GM23338 (cell line): Measurements from ENCODE around the gene SGSM1. TPM values are rescaled to one million over a fixed set of nuclear protein-coding genes. Genes with fewer than 3 reads are reported as not detected.
A peak's percentile ranks its signal among the peaks of the same experiment; 100 is the strongest.

ENCODE experiments used
- ATAC-seq: fragments of 200-7000 bp; cut with Tn5 transposase; 3 replicates; pipeline ENCODE4 v1.9.1; 2020
- DNase-seq: peaks from one replicate; pipeline ENCODE4 v3.0.0-alpha.2; 2015; ENCODE audit warnings: low spot score
- H2AFZ ChIP-seq: fragments of 200-600 bp; sonication (generic); 2 replicates; pipeline ENCODE4 v1.8.0; 2016; ENCODE audit warnings: antibody characterized with exemption, mild to moderate bottlenecking, moderate library complexity
- H3F3A ChIP-seq: fragments of 200-600 bp; sonication (generic); replicated peaks from 2 replicates; pipeline ENCODE4 v1.8.0; 2017; ENCODE audit warnings: antibody characterized with exemption, mixed run types, low read depth
- H3K27ac ChIP-seq: fragments of 200-600 bp; sonication (generic); 2 replicates; pipeline ENCODE4 v1.6.1; 2016; ENCODE audit warnings: low read depth
- H3K27me3 ChIP-seq: fragments of 200-600 bp; sonication (generic); 2 replicates; pipeline ENCODE4 v1.8.0; 2016; ENCODE audit warnings: mild to moderate bottlenecking, mixed run types, moderate library complexity; ENCODE audit not compliant: insufficient read depth
- H3K36me3 ChIP-seq: fragments of 200-600 bp; sonication (generic); 2 replicates; pipeline ENCODE4 v1.8.0; 2016; ENCODE audit warnings: mild to moderate bottlenecking; ENCODE audit not compliant: insufficient read depth
- H3K4me1 ChIP-seq: fragments of 200-600 bp; sonication (generic); 2 replicates; pipeline ENCODE4 v1.8.0; 2016; ENCODE audit warnings: mild to moderate bottlenecking, moderate library complexity; ENCODE audit not compliant: insufficient read depth
- H3K4me2 ChIP-seq: fragments of 200-600 bp; sonication (generic); 2 replicates; pipeline ENCODE4 v1.7.1; 2017; ENCODE audit warnings: mixed run types
- H3K4me3 ChIP-seq: fragments of 200-600 bp; sonication (generic); 2 replicates; pipeline ENCODE4 v1.6.1; 2016; ENCODE audit warnings: mixed run types
- H3K79me2 ChIP-seq: fragments of 200-600 bp; sonication (generic); replicated peaks from 2 replicates; pipeline ENCODE4 v1.8.0; 2017; ENCODE audit warnings: mild to moderate bottlenecking; ENCODE audit not compliant: insufficient read depth
- H3K9me2 ChIP-seq: fragments of 200-600 bp; sonication (generic); 2 replicates; pipeline ENCODE4 v1.8.0; 2017; ENCODE audit not compliant: insufficient read depth
- H4K20me1 ChIP-seq: fragments of 200-600 bp; sonication (generic); replicated peaks from 2 replicates; pipeline ENCODE4 v1.8.0; 2017; ENCODE audit warnings: mild to moderate bottlenecking; ENCODE audit not compliant: insufficient read depth
- H3K27ac Mint-ChIP-seq: 2 replicates; pipeline ENCODE4 v1.8.0; 2020; ENCODE audit warnings: inconsistent platforms, mild to moderate bottlenecking, moderate library complexity, mixed read lengths
- H3K27me3 Mint-ChIP-seq: 3 replicates; pipeline ENCODE4 v1.8.0; 2022; ENCODE audit warnings: low read depth, mild to moderate bottlenecking, moderate library complexity, mixed read lengths, inconsistent platforms; ENCODE audit not compliant: insufficient read depth, poor library complexity
- H3K36me3 Mint-ChIP-seq: 3 replicates; pipeline ENCODE4 v1.8.0; 2021; ENCODE audit warnings: low read depth, mild to moderate bottlenecking, inconsistent platforms, moderate library complexity, mixed read lengths
- H3K4me1 Mint-ChIP-seq: 3 replicates; pipeline ENCODE4 v1.8.0; 2020; ENCODE audit warnings: mild to moderate bottlenecking, inconsistent platforms, mixed read lengths
- H3K4me3 Mint-ChIP-seq: 3 replicates; pipeline ENCODE4 v1.8.0; 2021; ENCODE audit warnings: moderate library complexity, mild to moderate bottlenecking, inconsistent platforms, mixed read lengths
- H3K9me3 Mint-ChIP-seq: 3 replicates; pipeline ENCODE4 v1.8.0; 2020; ENCODE audit warnings: moderate library complexity, mild to moderate bottlenecking, inconsistent platforms, mixed read lengths
- CREB1 ChIP-seq: fragments of 250-450 bp; sonication (Bioruptor Pico); IDR thresholded peaks from 2 replicates; pipeline ENCODE4 v1.5.0; 2020; ENCODE audit warnings: low read depth, mild to moderate bottlenecking, moderate library complexity
- ETS1 ChIP-seq: IDR thresholded peaks from 2 replicates; pipeline ENCODE4 v1.6.1; 2016; ENCODE audit warnings: antibody characterized with exemption
- EZH2 ChIP-seq: fragments of 200-600 bp; sonication (generic); IDR thresholded peaks from one replicate; pipeline ENCODE4 v1.8.0; 2017; ENCODE audit warnings: antibody characterized with exemption, mild to moderate bottlenecking, low read depth; ENCODE audit not compliant: unreplicated experiment
- EZH2phosphoT487 ChIP-seq: fragments of 200-600 bp; sonication (generic); IDR thresholded peaks from one replicate; pipeline ENCODE4 v1.8.1; 2018; ENCODE audit warnings: antibody characterized with exemption; ENCODE audit not compliant: unreplicated experiment
- JUNB ChIP-seq: IDR thresholded peaks from one replicate; pipeline ENCODE4 v1.6.1; 2016; ENCODE audit warnings: antibody characterized with exemption; ENCODE audit not compliant: unreplicated experiment
- NANOG ChIP-seq: IDR thresholded peaks from 2 replicates; pipeline ENCODE4 v1.6.1; 2016; ENCODE audit warnings: antibody characterized with exemption, borderline replicate concordance
- POLR2AphosphoS5 ChIP-seq: IDR thresholded peaks from 2 replicates; pipeline ENCODE4 v1.6.1; 2016; ENCODE audit warnings: antibody characterized with exemption, low read depth
- STAT1 ChIP-seq: IDR thresholded peaks from one replicate; pipeline ENCODE4 v1.6.1; 2016; ENCODE audit warnings: antibody characterized with exemption; ENCODE audit not compliant: unreplicated experiment
- ZNF114 ChIP-seq: fragments of 250-450 bp; sonication (Bioruptor Pico); IDR thresholded peaks from 2 replicates; pipeline ENCODE4 v1.5.0; 2020; ENCODE audit warnings: mild to moderate bottlenecking, moderate library complexity
- ZNF331 ChIP-seq: fragments of 250-450 bp; sonication (Bioruptor Pico); IDR thresholded peaks from 2 replicates; pipeline ENCODE4 v1.5.0; 2020; ENCODE audit warnings: low read depth, mild to moderate bottlenecking, moderate library complexity
- polyA plus RNA-seq: library from polyadenylated mRNA; unstranded; fragments of >200 nt; fragmentation: Nextera tagmentation; extraction: Ambion mirVana; gene quantifications from 2 replicates; pipeline ENCODE4 v1.2.1, GENCODE V29; 2016
- total RNA-seq: library from RNA; depleted of rRNA; stranded (reverse); fragments of >200 nt; shearing (Covaris generic); gene quantifications from 2 replicates; pipeline ENCODE4 v1.2.3, GENCODE V29; 2014
- TF ChIP-seq, protein P1 (sequence below): IDR thresholded peaks from one replicate; pipeline ENCODE4 v1.6.1; 2018; ENCODE audit warnings: antibody characterized with exemption; ENCODE audit not compliant: unreplicated experiment
- TF ChIP-seq, protein P2 (sequence below): fragments of 250-450 bp; sonication (Bioruptor Pico); IDR thresholded peaks from 2 replicates; pipeline ENCODE4 v1.5.0; 2020; ENCODE audit warnings: mild to moderate bottlenecking, moderate library complexity
- TF ChIP-seq, protein P3 (sequence below), 2 experiments: fragments of 200-600 bp in 1 of 2; sonication (generic) in 1 of 2; conservative IDR thresholded peaks; 2 replicates each; pipeline versions ENCODE4 v1.5.1 to v1.6.1; 2016 to 2017; ENCODE audit warnings: antibody characterized with exemption in 2 of 2, low read depth in 2 of 2, mild to moderate bottlenecking in 2 of 2, moderate library complexity in 1 of 2

Gene SGSM1
- total and polyA plus RNA-seq, 2 experiments from 2014 or later: 4.7 to 5.4 TPM

- no peak for TF ChIP-seq JUNB
- TF ChIP-seq CREB1 (CRISPR knock-in tag): no peak
- no peak for TF ChIP-seq ZNF114
- TF ChIP-seq, protein P1, sequence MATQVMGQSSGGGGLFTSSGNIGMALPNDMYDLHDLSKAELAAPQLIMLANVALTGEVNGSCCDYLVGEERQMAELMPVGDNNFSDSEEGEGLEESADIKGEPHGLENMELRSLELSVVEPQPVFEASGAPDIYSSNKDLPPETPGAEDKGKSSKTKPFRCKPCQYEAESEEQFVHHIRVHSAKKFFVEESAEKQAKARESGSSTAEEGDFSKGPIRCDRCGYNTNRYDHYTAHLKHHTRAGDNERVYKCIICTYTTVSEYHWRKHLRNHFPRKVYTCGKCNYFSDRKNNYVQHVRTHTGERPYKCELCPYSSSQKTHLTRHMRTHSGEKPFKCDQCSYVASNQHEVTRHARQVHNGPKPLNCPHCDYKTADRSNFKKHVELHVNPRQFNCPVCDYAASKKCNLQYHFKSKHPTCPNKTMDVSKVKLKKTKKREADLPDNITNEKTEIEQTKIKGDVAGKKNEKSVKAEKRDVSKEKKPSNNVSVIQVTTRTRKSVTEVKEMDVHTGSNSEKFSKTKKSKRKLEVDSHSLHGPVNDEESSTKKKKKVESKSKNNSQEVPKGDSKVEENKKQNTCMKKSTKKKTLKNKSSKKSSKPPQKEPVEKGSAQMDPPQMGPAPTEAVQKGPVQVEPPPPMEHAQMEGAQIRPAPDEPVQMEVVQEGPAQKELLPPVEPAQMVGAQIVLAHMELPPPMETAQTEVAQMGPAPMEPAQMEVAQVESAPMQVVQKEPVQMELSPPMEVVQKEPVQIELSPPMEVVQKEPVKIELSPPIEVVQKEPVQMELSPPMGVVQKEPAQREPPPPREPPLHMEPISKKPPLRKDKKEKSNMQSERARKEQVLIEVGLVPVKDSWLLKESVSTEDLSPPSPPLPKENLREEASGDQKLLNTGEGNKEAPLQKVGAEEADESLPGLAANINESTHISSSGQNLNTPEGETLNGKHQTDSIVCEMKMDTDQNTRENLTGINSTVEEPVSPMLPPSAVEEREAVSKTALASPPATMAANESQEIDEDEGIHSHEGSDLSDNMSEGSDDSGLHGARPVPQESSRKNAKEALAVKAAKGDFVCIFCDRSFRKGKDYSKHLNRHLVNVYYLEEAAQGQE: no peak
- TF ChIP-seq POLR2AphosphoS5: no peak
- no peak for TF ChIP-seq ZNF331
- TF ChIP-seq EZH2phosphoT487: no peak
- no peak for TF ChIP-seq STAT1
- TF ChIP-seq EZH2: no peak
- TF ChIP-seq, protein P2, sequence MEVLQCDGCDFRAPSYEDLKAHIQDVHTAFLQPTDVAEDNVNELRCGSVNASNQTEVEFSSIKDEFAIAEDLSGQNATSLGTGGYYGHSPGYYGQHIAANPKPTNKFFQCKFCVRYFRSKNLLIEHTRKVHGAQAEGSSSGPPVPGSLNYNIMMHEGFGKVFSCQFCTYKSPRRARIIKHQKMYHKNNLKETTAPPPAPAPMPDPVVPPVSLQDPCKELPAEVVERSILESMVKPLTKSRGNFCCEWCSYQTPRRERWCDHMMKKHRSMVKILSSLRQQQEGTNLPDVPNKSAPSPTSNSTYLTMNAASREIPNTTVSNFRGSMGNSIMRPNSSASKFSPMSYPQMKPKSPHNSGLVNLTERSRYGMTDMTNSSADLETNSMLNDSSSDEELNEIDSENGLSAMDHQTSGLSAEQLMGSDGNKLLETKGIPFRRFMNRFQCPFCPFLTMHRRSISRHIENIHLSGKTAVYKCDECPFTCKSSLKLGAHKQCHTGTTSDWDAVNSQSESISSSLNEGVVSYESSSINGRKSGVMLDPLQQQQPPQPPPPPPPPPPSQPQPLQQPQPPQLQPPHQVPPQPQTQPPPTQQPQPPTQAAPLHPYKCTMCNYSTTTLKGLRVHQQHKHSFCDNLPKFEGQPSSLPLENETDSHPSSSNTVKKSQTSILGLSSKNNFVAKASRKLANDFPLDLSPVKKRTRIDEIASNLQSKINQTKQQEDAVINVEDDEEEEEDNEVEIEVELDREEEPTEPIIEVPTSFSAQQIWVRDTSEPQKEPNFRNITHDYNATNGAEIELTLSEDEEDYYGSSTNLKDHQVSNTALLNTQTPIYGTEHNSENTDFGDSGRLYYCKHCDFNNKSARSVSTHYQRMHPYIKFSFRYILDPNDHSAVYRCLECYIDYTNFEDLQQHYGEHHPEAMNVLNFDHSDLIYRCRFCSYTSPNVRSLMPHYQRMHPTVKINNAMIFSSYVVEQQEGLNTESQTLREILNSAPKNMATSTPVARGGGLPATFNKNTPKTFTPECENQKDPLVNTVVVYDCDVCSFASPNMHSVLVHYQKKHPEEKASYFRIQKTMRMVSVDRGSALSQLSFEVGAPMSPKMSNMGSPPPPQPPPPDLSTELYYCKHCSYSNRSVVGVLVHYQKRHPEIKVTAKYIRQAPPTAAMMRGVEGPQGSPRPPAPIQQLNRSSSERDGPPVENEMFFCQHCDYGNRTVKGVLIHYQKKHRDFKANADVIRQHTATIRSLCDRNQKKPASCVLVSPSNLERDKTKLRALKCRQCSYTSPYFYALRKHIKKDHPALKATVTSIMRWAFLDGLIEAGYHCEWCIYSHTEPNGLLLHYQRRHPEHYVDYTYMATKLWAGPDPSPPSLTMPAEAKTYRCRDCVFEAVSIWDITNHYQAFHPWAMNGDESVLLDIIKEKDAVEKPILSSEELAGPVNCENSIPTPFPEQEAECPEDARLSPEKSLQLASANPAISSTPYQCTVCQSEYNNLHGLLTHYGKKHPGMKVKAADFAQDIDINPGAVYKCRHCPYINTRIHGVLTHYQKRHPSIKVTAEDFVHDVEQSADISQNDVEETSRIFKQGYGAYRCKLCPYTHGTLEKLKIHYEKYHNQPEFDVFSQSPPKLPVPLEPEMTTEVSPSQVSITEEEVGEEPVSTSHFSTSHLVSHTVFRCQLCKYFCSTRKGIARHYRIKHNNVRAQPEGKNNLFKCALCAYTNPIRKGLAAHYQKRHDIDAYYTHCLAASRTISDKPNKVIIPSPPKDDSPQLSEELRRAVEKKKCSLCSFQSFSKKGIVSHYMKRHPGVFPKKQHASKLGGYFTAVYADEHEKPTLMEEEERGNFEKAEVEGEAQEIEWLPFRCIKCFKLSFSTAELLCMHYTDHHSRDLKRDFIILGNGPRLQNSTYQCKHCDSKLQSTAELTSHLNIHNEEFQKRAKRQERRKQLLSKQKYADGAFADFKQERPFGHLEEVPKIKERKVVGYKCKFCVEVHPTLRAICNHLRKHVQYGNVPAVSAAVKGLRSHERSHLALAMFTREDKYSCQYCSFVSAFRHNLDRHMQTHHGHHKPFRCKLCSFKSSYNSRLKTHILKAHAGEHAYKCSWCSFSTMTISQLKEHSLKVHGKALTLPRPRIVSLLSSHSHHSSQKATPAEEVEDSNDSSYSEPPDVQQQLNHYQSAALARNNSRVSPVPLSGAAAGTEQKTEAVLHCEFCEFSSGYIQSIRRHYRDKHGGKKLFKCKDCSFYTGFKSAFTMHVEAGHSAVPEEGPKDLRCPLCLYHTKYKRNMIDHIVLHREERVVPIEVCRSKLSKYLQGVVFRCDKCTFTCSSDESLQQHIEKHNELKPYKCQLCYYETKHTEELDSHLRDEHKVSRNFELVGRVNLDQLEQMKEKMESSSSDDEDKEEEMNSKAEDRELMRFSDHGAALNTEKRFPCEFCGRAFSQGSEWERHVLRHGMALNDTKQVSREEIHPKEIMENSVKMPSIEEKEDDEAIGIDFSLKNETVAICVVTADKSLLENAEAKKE: no peak
- no peak for TF ChIP-seq ETS1
- TF ChIP-seq NANOG: no peak
- TF ChIP-seq, protein P3, sequence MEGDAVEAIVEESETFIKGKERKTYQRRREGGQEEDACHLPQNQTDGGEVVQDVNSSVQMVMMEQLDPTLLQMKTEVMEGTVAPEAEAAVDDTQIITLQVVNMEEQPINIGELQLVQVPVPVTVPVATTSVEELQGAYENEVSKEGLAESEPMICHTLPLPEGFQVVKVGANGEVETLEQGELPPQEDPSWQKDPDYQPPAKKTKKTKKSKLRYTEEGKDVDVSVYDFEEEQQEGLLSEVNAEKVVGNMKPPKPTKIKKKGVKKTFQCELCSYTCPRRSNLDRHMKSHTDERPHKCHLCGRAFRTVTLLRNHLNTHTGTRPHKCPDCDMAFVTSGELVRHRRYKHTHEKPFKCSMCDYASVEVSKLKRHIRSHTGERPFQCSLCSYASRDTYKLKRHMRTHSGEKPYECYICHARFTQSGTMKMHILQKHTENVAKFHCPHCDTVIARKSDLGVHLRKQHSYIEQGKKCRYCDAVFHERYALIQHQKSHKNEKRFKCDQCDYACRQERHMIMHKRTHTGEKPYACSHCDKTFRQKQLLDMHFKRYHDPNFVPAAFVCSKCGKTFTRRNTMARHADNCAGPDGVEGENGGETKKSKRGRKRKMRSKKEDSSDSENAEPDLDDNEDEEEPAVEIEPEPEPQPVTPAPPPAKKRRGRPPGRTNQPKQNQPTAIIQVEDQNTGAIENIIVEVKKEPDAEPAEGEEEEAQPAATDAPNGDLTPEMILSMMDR (conservative IDR thresholded peaks at IDR 0.05; ENCODE audit: low read depth in 2 of 2): no peak
- H3K4me3 Mint-ChIP-seq: peak overlapping the region; percentile 81
These were observed 621 bp downstream of the SGSM1 start for GRCh38 chr22:24806663-24807001.

More at GRCh38 chr22:24806663-24807001, 621 bp downstream of the SGSM1 start:
- no peaks in the 10 kb centered on the region for H3F3A ChIP-seq
- H3K27me3 Mint-ChIP-seq: peaks cover 20% of the 10 kb centered on the region
- H3K9me3 Mint-ChIP-seq: no peaks in the 10 kb centered on the region; the same call in 2 of the 3 replicates
- H3K27ac ChIP-seq: no peak overlapping the region
- peak overlapping the region; percentile 98 for H3K4me3 ChIP-seq
- no peaks in the 10 kb centered on the region for H3K79me2 ChIP-seq
- H3K27me3 ChIP-seq: no peaks in the 10 kb centered on the region
- peak overlapping the region; percentile 91 for H2AFZ ChIP-seq
- no peaks in the 10 kb centered on the region for H3K36me3 ChIP-seq
- H3K27ac Mint-ChIP-seq: no peak overlapping the region
- no peaks in the 10 kb centered on the region for H4K20me1 ChIP-seq
- no peaks in the 10 kb centered on the region for H3K9me2 ChIP-seq
- ATAC-seq: peak; percentile 19
- peak; percentile 46 for DNase-seq
- peaks cover 18% of the 10 kb centered on the region for H3K4me1 Mint-ChIP-seq
- peaks cover 4% of the 10 kb centered on the region; the same call in 1 of the 2 replicates for H3K4me1 ChIP-seq
- H3K36me3 Mint-ChIP-seq: no peaks in the 10 kb centered on the region
- H3K4me2 ChIP-seq: peak overlapping the region; percentile 99
